ENCODE measurements around the gene AKR7A2.

AKR7A2 gene

DNA sequence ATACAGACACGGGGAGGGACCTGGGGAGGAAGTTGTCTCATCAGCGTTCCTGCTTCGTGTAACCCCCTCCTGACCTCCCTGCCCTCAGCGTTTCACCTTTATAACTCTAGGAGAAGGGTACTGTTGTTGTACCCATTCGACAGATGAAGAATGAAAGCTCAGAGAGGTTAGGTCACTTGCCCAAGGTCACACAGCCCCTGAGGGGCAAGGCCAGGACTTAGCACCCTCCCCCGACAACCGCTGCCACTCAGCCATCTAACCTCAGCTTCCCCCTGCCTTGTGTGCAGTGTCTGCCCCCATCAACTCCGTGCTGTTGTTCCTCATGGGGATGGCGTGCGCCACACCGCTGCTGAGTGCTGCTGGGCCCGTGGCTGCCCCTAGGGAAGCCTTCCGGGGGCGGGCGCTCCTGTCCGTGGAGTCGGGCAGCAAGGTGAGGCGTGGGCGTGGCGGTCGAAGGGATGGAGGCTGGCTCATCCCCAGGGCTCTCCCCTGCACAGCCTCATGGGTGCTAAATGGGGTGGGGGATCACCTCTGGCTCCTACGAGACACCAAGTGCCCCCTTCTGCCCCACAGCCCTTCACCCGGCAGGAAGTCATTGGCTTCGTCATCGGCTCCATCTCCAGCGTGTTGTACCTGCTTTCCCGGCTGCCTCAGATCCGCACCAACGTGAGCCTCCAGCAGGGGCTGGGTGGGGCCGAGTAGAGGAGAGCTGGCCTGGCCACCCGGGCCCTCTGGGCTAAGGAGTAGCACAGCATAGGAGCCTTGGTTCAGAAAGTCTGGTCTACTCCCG lies 14.2 kb upstream of the AKR7A2 start:
- DNase-seq (ENCODE audit: low spot score) = no peak

DNA sequence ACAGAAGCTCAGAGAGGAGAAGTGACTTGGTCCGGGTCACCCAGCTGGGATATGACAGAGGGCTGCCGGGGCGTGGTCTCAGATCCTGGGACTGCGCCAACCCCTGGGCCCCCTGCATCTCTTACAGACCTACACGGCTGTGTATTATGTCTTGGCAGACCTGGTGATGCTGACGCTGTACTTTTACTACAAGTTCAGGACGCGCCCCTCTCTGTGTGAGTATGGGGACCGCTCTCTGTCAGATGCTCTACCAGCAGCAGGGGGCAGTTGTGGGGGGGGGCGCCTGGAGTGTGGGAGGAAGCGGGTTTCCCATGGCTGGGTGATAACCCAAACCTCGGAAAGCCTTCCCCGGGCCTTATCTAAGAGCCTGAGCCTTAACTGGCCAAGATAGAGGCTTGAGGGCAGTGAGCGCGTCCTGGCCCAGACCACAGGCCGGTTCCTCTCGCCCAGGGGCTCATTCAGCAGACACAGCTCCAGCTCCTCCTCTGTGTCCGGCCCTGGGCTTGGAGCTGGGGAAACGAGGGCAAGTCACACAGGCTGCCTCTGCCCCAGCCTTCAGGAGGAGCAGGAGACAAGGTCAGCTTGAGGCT lies 13.5 kb upstream of the AKR7A2 start:
- DNase-seq (ENCODE audit: low spot score) = no peak

DNA sequence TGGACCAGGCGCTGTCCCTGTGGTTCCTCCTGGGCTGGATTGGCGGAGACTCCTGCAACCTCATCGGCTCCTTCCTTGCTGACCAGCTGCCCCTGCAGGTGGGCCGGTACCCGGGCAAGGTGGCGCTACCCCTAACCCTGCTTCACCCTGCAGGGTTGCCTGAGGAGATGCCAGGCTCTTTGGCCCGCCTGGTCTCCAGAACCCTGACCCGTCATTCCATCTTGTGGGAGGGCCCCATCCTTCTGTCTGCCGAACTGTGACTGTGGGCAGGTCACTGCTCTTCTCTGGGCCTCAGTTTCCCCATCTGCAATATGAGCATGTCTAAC lies 12.7 kb upstream of the AKR7A2 start:
- no peak for DNase-seq (ENCODE audit: low spot score)

DNA sequence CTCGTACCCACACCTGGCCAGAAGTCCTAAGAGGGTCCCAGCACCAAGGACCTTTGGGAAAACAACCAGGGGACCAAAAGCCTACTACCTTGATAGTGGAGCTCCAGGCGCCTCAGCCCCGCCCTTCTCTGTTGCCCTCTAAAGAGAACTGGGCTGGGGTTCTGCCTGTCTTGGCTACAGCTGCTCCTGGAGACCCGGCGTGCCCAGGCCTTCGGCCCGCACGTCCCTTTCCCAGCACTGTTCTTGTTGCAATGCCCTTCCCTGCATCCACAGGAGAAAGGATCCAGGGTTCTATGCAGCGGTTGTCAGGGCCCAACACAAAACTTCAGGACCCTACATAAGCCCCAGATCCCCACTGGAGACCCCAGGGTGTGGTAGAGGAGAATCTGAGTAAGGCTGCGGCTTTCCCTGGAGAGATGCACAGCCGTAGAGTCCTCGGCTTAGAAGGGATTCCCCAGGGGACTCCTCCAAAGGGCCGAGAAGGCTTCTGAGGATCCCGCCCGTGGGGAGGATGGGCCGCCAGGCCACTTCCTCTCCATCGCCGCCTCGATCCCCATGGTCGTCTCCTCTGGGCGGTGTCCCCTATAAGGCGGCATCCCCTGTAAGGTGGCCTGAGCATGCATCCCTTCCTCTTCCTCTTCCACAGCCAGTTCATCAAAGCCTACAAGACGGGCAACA lies 12.2 kb upstream of the AKR7A2 start:
- DNase-seq (ENCODE audit: low spot score) = no peak

DNA sequence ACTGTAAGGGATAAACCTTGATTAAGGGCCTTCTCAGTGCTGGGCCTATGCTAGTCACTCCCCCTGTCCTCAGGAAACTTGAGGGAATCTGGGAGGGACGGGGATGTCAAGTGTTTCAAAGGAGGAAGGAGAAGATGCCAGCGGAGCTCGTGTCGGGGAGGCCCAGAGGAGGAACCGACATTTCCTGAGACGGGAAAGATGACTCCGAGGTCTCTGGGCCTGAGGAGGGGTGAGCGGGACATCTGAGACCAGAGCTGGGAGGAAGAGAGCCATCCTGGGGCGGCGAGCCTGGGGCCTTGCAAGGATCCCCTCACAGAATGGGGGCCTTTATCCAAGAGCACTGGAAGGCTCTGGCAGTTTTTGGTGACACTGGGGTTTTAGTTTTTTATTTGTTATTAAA lies 10.5 kb upstream of the AKR7A2 start:
- no peak for DNase-seq (ENCODE audit: low spot score)

DNA sequence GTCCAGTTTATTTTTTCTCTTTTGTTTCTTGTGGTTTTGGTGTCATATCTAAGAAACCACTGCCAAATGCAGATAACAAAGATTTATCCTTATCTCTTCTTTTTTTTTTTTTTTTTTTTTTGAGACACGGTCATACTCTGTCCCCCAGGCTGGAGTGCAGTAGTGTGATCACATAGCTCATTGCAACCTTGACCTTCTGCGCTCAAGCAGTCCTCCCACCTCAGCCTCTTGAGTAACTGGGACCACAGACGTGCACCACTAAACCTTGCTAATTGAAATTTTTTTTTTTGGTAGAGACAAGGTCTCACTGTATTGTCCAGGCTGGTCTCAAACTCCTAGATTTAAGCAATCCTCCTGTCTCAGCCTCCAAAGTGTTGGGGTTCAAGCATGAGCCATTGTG lies 9.1 kb upstream of the AKR7A2 start:
- DNase-seq (ENCODE audit: low spot score) = no peak

DNA sequence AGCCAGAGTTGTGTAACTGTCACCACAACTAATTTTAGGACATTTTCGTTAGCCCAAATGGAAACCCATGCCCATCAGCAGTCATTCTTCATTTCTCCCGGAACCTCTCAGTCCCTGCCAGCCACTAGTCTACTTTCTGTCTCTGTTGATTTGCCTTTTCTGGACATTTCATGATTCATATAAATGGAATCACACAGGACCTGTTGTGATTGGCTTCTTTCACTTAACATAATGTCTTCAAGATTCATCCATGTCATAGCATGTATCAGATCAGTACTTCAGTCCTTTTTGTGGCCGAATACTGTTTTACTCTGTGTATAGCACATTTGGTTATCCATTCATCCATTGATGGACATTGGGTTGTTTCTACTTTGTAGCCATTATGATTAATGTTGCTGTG lies 7.3 kb upstream of the AKR7A2 start:
- DNase-seq (ENCODE audit: low spot score) = no peak

DNA sequence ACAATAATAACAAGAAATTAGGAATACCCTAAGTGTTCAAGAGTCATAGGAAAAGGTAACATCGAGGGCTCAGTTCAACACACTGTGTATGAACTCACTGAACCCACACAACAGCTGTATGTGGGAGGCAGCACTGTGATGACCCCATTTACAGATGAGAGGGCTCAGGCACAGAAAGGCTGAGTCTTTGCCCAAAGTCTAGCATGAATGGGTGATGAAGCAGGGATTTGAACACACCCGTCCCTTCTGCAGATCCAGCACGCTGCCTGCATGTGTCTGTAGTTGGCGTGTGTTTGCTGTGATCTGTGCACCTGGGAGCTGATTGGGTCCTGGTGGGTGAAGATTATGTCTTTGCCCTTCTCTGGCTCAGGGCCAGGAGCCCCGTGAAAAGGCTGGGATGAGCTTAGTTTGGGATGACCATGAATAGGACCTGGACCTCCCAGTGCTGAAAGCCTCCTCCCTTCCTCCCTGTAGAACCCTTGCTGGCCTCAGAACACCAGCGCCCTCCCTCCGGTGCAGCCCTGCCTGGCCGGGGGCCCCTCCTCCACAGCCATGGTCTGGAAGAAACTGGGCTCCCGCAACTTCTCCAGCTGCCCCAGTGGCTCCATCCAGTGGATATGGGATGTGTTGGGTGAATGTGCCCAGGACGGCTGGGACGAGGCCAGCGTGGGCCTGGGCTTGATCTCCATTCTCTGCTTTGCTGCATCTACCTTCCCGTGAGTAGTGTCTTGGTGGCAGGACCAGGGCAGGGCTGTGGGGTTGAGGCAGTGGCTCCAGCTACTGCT lies 5.4 kb upstream of the AKR7A2 start:
- DNase-seq (ENCODE audit: low spot score) = peak; percentile 69

DNA sequence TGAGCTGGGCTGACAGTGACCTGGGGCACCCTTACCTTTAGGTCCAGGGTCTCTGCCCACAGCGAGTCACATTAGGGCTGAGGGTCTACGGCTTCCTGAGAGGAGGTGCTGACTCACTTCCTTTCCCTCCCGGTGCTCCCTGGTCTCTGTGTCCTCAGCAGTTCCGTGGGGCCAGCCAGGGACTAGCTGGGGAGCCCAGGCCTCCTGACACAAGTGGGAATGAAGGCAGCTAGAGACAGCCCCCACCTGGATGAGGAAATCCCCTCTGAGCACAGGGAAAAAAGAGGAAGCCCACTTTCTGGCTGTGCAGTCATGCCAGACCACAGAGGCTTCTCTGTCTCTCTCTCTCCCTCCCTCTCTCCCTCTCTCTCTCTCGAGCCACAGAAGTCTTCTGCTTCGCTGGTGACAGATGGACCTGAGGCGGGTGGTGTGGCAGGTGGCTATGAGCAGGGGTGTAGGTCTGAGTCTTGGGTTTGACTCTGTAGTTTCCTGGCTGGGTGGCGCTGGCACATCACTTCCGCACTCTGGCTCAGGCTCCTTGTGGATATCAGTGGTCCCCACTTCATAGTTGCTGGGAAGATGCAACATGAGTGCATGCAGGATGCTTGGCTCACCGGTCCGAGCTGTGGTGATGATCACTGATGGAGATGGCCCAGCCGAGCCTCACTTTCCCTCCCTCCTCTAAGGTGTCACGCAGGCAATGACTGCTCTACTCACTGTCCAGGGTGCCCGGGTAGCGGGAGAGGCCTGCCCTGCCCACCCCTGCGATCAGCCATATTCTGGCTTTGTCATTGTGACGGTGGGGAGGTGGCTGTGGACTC lies 3.6 kb upstream of the AKR7A2 start:
- DNase-seq (ENCODE audit: low spot score) = no peak

DNA sequence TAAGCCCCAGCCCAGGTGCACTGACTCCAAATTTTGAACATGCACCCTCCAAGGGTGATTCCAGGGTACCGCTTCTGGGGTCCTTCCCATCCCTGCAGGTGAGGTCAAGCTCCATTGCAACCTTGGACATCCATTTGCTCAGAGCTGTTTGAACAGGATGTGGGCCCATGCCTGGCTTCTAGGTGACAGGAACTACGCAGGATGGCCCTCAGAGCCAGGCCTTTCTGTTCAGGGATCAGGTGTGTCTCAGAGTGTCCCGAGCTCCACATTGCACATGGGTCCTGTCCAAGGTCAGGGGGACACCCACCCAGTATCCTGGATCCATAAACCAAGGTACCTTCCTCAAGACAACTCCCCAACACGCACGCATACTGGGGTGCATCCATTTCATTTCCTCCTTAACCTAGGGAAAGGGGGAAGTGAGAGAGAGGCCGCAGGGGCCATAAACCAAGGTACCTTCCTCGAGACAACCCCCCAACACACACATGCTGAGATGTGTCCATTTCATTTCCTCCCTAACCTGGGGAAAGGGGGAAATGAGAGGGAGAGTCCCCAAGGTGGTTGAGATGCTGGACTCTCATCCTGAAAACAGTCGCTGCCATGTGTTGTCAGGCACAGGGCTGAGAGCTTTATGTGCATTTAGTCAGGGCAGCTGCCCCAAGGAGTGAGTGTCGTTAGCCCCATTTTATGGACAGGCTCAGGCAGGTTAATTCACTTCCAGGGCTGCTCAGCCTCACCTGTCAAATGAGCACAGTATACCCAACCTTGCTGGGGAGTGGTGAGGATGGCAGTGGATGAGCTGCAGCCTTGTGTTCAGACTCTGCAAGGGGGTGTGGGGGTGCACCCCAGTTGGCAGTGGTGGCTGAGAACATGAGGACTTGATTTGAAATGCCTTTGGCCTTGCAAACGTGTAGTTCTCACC lies 2.3 kb upstream of the AKR7A2 start:
- DNase-seq (ENCODE audit: low spot score) = no peak

DNA sequence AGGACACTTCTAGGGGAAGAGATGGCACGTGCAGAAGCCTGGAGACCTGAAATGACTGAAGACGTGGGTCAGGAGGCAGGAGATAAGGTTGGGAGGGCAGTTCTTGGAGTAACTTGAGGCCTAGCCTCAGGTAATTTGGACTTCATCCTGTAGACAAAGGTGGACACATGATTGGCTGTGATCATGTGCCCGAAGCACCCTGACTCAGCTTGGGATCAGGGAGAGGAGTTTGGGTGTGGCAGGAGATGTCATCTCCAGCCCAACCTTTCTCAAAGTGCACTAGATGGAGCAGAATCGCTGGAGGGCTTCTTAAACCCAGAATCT lies 1.7 kb upstream of the AKR7A2 start:
- no peak for DNase-seq (ENCODE audit: low spot score)

DNA sequence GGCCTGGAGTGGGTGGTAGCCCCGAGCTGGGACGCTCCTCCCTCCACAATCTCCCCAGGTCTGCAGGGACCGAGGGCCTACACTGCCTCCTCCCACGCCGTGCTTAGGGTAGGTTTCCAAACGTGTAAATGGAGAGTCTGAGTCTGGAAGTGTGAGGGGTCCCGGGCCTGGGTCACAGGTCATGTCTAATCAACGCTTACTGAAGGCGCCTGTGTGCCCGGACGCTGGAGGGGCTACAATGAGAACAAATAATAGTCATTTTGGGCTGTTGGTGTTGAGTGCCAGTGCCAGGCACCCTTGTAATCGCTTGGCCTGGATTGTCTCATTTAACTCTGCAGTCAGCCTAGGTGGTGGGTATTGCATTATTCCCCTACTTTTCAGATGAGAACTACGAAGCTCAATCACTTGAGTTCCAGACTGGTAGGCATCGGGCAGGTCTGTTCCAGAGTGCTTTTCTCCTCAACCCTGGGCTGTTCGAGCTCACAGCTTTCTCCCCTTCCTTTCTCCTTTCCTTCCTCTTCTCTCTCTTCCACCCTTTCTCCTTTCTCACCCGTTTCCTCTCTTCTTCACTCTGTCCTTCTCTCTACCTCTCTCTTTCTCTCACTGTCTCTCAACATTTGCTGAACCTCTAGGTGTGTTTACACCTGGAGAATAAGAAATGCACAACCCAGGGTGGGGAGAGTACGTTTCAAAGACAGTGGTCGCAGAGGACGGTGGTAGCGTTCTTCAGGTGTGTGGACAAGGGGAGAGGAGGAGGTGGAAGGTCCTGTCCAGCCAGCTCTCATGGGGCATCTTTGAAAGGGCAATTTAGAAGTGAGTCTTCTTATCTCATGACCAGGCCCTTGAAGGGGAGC lies 1.1 kb upstream of the AKR7A2 start:
- DNase-seq (ENCODE audit: low spot score) = no peak

DNA sequence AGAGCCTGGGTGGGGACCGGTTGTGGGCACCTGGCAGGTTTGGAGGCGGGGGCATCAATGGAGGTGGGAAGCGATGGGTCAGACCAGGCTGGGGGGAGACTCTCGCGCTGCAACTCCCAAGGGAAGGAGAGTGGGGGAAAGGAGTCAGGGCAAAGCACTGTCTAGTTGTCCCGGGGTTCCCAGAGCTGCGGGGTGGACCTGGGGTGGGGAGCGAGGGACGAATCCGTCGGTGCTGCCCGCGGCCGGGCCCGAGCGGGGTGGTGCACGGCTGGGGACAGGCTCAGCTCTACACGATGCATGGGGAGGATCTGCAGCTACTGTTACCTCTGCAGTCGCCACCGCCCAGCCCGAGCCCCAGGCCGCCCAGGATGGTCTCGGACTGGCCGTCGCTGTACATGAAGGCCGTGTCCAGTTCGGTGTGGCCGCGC lies 427 bp downstream of the AKR7A2 start:
- peak; percentile 65 for DNase-seq (ENCODE audit: low spot score)

DNA sequence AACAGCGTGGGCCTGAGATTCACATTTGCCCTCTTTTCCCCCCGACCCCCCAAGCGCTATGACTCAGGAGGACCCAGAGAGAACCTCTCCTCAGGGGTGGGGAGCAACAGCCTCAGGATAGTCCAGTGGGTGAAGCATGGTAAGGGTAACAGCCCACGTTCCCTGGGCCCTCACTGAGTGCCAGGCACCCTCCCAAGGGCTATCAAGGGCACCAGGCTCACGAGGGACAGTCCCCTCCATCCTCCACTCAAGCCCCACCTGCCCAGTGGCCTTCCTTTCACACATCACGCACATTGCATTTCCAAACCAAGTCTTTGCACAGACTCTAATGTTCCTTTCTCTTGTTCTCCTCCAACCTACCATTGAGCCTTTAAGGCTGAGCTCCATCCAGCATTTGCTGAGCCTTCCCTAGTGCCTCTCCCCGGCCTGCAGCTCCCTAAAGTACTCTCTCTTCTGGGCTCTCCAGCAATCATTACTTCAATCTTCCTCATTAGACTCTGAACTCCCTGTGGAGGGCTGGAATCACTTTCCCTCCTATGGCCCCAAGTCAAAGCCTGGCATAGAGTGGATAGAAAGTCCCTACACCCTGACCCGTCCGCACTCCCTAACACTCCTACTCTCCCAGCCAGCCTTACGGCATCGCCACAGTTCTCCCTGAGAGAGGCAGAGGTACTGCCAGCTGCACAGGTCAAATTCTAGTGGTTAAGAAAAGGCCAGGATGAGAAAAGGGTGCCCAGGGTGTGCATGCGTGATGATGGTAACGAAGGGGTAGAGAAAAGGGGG lies 1.0 kb downstream of the AKR7A2 start:
- DNase-seq (ENCODE audit: low spot score) = no peak

DNA sequence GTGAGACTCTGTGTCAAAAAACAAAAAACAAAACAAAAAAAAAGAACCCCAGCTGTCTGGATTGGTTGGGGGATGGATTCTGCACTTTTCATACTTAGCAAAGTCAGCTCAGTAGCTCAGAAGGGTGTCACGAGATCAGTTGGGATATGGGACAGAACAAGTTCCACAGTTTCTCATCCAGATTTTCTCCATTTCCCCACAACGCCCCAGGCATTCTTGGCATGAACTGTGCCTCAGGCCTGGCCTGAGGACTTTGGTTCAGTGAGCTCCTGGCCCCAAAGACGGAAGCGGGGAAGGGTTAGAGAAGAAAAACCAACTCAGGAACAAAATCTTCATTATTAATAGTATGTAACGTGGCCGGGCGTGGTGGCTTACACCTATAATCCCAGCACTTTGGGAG lies 1.9 kb downstream of the AKR7A2 start:
- DNase-seq (ENCODE audit: low spot score) = no peak

DNA sequence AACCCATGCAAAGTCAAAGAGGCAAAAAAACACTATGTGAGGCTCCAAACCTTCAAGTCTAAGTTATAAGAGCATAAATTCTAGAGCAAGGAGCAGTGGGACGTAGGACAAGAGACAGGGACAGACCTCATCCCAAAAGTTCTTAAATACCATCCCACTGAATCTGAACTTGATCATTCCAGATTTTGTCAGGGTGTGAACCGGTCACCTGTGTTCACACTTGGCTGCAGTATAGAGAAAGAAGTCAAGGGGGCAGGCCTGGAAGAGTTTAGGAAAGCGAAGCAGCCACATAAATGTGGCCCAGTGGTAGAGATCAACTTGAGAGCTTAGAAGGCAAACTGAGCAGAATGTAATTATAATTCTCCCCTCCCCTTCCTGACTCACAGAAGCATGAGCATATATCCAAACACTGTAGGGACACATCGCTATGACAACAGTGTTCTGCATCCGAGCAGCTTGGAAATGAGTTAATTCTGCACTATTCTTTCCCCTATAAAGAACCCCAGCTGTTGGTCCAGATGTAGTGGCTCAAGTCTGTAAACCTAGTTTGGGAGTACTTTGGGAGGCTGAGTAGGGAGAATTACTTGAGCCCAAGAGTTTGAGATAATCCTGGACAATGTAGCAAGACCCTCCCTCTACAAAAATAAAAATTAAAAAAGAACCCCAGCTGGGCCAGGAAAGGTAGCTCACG lies 2.7 kb downstream of the AKR7A2 start:
- DNase-seq (ENCODE audit: low spot score) = no peak

DNA sequence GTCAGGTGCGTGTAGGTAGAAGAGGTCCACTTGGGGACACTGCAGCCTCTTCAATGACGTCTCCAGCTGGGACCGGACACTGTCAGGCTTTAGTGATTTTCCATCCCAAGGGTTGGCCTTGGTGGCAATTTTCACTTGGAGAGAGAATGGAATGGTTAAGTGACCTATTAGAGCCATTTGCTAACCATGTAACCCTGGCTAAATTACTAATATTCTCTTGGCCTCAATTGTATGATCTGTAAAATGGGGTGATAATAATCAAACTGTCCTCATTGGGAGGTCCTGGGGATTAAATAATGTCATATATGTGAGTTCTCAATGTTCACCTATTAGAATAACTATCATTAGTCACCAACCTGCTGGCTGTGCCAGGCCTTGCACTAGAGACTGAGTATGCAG lies 3.4 kb downstream of the AKR7A2 start:
- no peak for DNase-seq (ENCODE audit: low spot score)

DNA sequence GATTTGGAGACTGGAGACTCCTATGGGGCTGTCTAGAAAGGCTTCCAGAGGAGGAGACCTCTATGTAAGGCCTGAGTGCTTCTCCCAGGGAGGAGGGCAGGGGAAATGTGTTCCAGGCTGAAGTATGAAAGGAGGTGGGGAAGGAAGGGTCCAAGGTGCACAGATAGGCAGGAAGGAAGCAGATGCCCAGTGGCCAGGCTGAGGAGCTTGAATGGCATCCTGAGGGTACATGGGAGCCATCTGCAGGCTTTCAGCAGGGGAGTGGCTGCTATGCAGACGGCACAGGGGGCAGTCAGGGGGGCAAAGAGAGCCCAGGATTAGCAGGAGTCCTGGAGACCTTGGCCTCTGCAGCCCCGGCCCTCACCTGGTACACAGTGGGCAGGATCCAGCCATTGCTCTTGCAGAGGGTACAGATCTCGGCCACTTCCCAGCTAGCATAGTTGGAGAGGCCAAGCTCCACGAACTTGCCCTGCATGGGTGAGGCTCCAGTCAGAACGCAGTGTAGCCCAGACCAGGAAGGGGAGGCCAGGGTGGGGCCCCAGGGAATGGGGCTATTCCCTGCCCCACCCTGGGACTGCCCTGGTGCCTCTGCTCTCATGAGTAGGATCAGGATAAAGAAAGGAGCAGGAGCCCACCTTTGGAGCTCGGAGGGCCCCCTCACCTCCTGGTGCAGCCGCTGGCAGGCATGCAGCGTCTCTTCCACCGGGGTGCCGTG lies 4.0 kb downstream of the AKR7A2 start:
- DNase-seq (ENCODE audit: low spot score) = no peak

Measured in iPS-NIHi11 (cell line).